GM18519 (cell line): Measurements from ENCODE around the gene IFI44.

Source experiments
- ATAC-seq: cut with Tn5 transposase; IDR thresholded peaks from one replicate; pipeline ENCODE4 v1.9.1; 2021; ENCODE audit warnings: mild to moderate bottlenecking, moderate library complexity; ENCODE audit not compliant: unreplicated experiment, low FRiP score

IFI44 gene

GRCh38 chr1:78691995-78692747 lies 42.5 kb downstream of the IFI44 start:
- no peak for ATAC-seq

- no peak for ATAC-seq
These were observed 50.2 kb downstream of the IFI44 start for GRCh38 chr1:78699813-78700212.

GRCh38 chr1:78702426-78702825 lies 52.8 kb downstream of the IFI44 start:
- no peak for ATAC-seq

GRCh38 chr1:78703806-78704205 lies 54.2 kb downstream of the IFI44 start:
- ATAC-seq: no peak

DNA sequence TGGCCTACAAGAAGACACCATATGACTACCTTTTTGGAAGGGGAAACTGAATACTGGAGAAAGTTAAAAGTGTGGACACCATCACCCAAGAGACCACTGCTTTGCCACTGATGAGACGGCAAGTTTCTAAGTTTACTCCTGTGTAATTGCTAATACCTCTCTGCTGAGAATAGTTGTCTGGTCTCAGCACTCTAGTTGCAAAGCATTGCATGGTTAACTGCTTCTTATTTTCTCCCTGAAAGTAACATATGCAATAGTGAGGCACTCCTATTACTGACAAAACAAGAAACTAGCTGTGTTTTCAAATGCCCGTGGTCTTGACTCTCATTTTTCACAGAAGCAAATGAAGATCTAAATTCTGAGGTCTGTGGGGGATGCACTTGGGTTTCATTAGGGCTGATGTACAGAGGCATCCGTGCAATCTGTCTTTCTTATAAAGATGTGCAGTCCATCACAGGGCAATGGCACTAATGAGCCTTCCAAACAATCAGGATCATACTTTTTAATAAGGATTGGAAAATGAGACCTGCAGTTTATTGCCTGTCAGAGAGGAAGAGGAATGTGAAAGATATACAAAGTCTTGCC lies 62.9 kb downstream of the IFI44 start:
- no peak for ATAC-seq

- no peak for ATAC-seq
These were observed 63.7 kb downstream of the IFI44 start for GRCh38 chr1:78713297-78713696.
